HL-60 (cell line): Measurements from ENCODE around the gene RMND5A.
"Not testable (repeated sequence)": the region's sequence is repeated elsewhere in the genome, so short reads cannot be mapped to it uniquely, and the experiment has no call there.

Source experiments
- TF ChIP-seq, protein P1 (sequence below): IDR thresholded peaks from one replicate; pipeline ENCODE4 v1.5.1; 2011; ENCODE audit warnings: low read length, control low read depth, inconsistent platforms; ENCODE audit not compliant: insufficient read depth
- TF ChIP-seq, protein P2 (sequence below): IDR thresholded peaks from 2 replicates; pipeline ENCODE4 v1.6.1; 2012; ENCODE audit warnings: low read depth; ENCODE audit not compliant: insufficient replicate concordance

DNA sequence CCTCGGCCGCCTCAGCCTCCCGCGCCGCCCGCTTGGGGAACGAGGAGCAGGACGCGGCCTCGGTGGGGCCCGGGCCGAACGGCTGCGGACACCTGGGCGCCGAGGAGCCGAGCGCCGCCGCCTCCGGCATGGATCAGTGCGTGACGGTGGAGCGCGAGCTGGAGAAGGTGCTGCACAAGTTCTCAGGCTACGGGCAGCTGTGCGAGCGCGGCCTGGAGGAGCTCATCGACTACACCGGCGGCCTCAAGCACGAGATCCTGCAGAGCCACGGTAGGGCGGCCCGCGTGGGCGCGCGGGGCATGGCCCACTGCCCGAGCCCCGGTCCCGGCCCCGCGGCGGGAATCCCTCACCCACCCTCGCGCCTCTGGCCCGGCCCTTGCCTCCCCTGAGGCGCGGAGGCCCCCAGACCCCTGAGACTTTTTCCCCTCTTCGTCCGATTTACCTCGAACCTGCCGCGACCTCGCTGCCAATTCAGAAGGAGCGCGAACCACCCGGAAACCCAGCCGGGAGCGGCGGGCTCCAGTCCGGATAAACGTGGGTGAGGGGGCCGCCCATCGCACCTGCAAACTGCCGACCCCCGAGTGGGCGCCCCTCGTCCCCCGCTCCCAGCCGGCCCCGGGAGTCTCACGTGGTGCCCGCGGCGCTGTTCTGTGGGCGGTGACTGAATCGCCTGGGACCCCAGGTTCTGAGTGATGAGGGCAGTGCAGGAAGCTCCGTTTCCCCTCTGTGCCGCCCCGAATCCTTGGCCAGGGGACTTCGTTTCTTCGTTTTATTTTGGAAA, 639 bp downstream of the RMND5A start:
- TF ChIP-seq, protein P1, sequence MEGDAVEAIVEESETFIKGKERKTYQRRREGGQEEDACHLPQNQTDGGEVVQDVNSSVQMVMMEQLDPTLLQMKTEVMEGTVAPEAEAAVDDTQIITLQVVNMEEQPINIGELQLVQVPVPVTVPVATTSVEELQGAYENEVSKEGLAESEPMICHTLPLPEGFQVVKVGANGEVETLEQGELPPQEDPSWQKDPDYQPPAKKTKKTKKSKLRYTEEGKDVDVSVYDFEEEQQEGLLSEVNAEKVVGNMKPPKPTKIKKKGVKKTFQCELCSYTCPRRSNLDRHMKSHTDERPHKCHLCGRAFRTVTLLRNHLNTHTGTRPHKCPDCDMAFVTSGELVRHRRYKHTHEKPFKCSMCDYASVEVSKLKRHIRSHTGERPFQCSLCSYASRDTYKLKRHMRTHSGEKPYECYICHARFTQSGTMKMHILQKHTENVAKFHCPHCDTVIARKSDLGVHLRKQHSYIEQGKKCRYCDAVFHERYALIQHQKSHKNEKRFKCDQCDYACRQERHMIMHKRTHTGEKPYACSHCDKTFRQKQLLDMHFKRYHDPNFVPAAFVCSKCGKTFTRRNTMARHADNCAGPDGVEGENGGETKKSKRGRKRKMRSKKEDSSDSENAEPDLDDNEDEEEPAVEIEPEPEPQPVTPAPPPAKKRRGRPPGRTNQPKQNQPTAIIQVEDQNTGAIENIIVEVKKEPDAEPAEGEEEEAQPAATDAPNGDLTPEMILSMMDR = not testable (repeated sequence)
- TF ChIP-seq, protein P2, sequence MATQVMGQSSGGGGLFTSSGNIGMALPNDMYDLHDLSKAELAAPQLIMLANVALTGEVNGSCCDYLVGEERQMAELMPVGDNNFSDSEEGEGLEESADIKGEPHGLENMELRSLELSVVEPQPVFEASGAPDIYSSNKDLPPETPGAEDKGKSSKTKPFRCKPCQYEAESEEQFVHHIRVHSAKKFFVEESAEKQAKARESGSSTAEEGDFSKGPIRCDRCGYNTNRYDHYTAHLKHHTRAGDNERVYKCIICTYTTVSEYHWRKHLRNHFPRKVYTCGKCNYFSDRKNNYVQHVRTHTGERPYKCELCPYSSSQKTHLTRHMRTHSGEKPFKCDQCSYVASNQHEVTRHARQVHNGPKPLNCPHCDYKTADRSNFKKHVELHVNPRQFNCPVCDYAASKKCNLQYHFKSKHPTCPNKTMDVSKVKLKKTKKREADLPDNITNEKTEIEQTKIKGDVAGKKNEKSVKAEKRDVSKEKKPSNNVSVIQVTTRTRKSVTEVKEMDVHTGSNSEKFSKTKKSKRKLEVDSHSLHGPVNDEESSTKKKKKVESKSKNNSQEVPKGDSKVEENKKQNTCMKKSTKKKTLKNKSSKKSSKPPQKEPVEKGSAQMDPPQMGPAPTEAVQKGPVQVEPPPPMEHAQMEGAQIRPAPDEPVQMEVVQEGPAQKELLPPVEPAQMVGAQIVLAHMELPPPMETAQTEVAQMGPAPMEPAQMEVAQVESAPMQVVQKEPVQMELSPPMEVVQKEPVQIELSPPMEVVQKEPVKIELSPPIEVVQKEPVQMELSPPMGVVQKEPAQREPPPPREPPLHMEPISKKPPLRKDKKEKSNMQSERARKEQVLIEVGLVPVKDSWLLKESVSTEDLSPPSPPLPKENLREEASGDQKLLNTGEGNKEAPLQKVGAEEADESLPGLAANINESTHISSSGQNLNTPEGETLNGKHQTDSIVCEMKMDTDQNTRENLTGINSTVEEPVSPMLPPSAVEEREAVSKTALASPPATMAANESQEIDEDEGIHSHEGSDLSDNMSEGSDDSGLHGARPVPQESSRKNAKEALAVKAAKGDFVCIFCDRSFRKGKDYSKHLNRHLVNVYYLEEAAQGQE = not testable (repeated sequence)
